GM20000 (cell line): ENCODE data around the gene CAPN2.
"Not testable (repeated sequence)": the region's sequence is repeated elsewhere in the genome, so short reads cannot be mapped to it uniquely, and the experiment has no call there.

Experiments used
- DNase-seq: peaks from one replicate; pipeline ENCODE4 v3.0.0; 2012; ENCODE audit warnings: low spot score
- TF ChIP-seq, protein P1 (sequence below): IDR thresholded peaks from 2 replicates; pipeline ENCODE4 v1.5.1; 2012; ENCODE audit warnings: mild to moderate bottlenecking, control low read depth; ENCODE audit errors: extremely low read depth, missing control alignments

Gene CAPN2

DNA sequence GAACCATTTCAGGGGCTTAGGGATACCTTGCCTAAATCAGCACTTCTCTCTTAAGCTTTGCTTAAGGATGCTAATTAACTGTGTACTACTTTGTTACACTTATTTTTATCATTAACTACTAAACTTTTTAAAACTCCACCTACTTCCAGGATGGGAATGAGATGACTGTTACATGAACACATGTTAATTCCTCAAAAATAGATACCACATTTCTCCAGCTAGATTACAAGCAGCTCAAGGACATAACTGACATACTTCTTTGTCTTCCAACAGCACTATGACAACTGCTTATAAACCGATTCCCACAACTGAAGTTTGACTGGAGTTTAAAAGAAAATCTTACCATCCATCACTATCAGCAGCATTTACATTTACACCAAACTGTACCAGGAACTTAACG lies 79.7 kb downstream of the CAPN2 start:
- TF ChIP-seq, protein P1, sequence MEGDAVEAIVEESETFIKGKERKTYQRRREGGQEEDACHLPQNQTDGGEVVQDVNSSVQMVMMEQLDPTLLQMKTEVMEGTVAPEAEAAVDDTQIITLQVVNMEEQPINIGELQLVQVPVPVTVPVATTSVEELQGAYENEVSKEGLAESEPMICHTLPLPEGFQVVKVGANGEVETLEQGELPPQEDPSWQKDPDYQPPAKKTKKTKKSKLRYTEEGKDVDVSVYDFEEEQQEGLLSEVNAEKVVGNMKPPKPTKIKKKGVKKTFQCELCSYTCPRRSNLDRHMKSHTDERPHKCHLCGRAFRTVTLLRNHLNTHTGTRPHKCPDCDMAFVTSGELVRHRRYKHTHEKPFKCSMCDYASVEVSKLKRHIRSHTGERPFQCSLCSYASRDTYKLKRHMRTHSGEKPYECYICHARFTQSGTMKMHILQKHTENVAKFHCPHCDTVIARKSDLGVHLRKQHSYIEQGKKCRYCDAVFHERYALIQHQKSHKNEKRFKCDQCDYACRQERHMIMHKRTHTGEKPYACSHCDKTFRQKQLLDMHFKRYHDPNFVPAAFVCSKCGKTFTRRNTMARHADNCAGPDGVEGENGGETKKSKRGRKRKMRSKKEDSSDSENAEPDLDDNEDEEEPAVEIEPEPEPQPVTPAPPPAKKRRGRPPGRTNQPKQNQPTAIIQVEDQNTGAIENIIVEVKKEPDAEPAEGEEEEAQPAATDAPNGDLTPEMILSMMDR = no peak
- DNase-seq = no peak

DNA sequence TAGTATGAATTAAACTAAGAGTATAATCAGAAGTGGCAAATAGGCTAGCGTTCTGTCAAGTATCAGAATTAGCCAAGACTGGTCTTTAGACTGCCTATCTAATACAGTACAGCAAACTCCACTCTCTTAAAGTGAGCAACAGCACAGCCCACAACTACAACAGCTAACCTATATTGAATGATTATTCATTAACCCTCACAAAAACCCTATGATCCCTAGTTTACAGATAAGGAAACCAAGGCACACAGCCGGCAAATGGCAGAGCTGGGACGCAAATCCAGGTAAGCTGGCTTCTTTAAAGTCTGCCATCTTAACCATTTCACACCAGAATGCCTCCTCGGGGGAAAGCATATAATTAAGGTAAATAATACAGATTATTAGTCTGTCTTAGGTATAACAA lies 81.4 kb downstream of the CAPN2 start:
- TF ChIP-seq, protein P1 = no peak
- DNase-seq = no peak

DNA sequence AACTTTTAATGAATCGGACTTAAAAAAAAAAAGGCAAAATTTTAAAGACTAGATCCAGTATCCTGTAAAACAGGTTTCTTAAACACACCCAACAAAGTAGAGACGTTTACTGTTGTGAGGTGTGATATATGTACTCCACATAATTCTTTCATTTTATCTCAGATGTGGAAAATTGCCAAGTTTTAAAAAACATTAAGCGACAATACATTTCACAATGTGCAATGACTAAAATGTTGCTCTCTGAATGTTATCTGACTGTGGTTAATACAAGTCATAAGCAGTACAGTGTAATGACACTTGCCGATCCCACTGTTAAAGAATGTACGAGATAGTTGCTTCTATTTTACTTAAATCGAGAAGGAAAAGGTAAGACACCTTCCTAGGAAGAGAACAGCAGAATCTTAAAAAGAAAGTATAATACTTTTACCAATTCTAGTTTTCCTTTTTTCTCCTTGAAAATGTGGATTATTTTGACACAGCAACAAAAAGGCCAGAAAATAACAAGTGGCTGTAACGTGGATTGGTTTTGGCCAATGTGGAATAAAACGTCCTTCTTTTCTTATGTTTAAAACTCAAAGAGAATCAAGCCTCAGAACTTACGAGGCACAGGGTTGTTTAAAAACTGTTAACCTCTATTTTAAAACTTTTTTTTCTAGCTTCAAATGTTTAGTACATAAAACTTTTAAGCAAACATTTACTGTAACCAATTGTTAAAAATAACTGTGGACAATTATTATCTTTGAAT lies 82.0 kb downstream of the CAPN2 start:
- no peak for DNase-seq
- TF ChIP-seq, protein P1 = no peak

DNA sequence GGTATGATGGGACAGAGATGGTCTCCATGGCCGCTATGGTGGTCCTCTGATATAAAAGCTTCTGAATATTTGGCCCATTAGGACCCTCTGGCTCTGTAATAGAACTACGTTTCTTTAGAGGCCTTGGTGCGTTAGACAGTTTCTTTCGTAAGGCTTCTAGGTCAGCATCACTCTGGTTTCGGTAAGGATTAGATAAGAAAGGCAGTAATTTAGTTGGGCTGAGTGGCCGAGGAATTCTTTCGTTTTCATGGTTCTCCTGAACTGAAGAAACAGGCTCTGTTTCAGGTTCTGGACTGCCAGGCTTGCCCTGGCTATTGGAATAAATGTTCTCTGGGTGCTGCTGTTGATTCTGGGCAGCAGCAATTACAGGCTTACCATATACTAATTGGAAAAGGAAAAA lies 83.9 kb downstream of the CAPN2 start:
- TF ChIP-seq, protein P1 = no peak
- DNase-seq = no peak

DNA sequence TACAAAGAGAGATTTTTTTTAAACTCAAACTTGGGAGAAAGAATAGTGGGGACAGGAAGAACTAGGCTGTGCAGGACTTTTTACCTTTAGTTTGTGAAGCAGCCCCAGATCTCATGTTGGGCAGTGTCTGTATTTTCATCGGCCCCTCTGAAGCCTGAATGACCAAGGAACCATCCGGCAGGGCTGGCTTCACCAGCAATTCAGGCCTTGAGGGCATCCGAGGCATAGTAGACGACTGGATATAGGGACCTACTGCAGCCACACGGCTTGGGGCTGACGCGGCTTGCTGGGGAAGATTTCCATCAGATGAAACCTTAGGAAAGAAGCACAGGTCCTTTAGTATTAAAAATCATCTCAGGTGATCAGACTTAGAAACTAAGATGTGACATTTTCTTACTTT lies 89.7 kb downstream of the CAPN2 start:
- no peak for DNase-seq
- TF ChIP-seq, protein P1 = no peak

DNA sequence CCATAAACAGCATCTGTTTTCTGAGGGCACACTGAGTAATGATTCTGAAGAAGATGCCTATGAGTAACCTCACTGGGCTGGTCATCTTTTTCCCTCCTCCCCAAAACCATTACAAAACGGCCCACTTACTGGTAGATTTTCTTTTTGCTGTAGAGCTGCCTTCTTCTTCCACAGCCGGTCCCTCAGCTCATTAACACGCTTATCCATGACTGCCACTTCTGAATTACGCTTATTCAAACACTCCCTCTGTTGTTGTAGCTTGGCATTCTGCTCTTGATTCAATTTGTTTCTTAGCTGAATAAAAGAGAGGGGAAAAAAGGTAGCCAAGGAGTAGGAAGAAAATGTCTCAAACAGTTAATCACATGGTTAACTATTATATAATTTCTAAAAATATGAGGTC lies 90.3 kb downstream of the CAPN2 start:
- no peak for DNase-seq
- TF ChIP-seq, protein P1 = no peak

DNA sequence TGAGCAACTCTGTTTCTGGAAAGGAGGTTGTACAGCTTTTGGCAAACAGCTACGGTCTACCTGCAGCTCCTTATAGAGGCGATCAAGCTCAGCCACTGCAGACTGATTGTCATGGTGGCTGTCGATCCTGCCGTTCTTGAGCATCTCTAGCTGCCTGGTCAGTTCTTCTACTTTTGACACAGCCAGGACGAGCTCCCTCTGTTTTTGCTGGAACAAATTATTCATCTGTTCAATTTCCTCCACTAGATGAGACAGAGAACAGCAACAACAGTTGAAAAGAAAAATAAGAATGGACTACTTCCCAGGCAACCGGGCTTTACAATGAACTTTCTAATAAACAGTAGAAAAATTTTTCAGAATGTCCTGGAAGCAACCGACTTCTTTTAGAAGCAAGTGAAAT lies 90.9 kb downstream of the CAPN2 start:
- TF ChIP-seq, protein P1 = no peak
- no peak for DNase-seq

DNA sequence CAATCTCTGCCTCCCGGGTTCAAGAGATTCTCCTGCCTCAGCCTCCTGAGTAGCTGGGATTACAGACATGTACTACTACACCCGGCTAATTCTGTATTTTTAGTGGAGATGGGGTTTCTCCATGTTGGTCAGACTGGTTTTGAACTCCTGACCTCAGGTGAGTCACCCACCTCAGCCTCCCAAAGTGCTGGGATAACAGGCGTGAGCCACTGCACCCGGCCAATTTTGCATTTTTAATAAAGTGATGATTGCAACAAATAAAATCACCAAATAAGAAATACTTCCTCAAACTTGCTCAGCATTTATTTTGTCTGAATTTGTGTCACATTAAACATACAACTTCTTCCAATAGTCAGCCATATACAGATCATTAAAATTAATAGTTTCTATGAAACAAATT lies 97.6 kb downstream of the CAPN2 start:
- DNase-seq = not testable (repeated sequence)
